Prostate gland (tissue), 2 donors: ENCODE measurements around the gene GIPC2.

Source experiments
- POLR2A ChIP-seq: fragments of 450-650 bp; IDR thresholded peaks from one replicate; pipeline ENCODE4 v1.6.1; 2016; ENCODE audit warnings: antibody characterized with exemption, mild to moderate bottlenecking
- POLR2AphosphoS5 ChIP-seq: sonication (generic); formaldehyde crosslinking; IDR thresholded peaks from one replicate; pipeline ENCODE4 v1.6.1; 2017; ENCODE audit warnings: antibody characterized with exemption
- TF ChIP-seq, protein P1 (sequence below), 4 experiments: fragments of 200-600 bp in 2 of 4; fragments of 450-650 bp in 2 of 4; sonication (generic) in 2 of 4; IDR thresholded peaks; 1 replicate in 3 of 4; 2 replicates in 1 of 4; pipeline ENCODE4 v1.5.1; 2016 to 2019; ENCODE audit warnings: antibody characterized with exemption in 4 of 4, mild to moderate bottlenecking in 2 of 4, moderate library complexity in 2 of 4

- TF ChIP-seq POLR2A = no peak
- TF ChIP-seq, protein P1, sequence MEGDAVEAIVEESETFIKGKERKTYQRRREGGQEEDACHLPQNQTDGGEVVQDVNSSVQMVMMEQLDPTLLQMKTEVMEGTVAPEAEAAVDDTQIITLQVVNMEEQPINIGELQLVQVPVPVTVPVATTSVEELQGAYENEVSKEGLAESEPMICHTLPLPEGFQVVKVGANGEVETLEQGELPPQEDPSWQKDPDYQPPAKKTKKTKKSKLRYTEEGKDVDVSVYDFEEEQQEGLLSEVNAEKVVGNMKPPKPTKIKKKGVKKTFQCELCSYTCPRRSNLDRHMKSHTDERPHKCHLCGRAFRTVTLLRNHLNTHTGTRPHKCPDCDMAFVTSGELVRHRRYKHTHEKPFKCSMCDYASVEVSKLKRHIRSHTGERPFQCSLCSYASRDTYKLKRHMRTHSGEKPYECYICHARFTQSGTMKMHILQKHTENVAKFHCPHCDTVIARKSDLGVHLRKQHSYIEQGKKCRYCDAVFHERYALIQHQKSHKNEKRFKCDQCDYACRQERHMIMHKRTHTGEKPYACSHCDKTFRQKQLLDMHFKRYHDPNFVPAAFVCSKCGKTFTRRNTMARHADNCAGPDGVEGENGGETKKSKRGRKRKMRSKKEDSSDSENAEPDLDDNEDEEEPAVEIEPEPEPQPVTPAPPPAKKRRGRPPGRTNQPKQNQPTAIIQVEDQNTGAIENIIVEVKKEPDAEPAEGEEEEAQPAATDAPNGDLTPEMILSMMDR (IDR thresholded peaks at IDR 0.05) = no peak
- TF ChIP-seq POLR2AphosphoS5 = no peak
Measured at GRCh38 chr1:78090472-78091133, 44.8 kb downstream of the GIPC2 start.
